ENCODE data around the gene SDR42E2. TPM values are rescaled to one million over a fixed set of nuclear protein-coding genes. Genes with fewer than 3 reads are reported as not detected.

Gene SDR42E2
- total RNA-seq, 4 donors from 2014 or later = not detected

DNA sequence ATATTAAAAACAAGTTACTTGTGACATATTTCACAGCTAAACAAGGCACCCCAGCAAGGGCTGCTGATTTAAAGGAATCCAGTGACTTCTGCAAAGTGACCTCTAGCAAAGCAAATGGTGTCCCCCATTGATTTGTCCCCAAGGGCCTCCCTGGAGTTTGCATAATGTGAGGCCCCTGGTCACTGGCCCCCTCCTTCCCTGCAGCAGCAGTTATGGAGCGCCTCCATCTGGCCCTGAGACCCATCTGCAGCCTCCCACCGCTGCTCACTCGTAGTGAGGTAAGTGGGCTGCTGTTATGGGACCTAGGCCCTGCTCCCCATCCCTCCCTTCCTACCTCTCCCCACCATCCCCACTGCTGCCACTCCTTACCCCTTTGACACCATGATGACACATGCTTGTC is 24.2 kb downstream of the SDR42E2 start:
- Histone ChIP-seq H3K27ac (no peak overlapping the region), H3K36me3 (no peaks in the 10 kb centered on the region), H3K4me1 (peaks cover 0 to 3% of the 10 kb centered on the region in 2 donors), H3K9me3 (no peaks in the 10 kb centered on the region), H3K27me3 (no peaks in the 10 kb centered on the region), H3K4me3 (no peak overlapping the region)
- intact Hi-C loops (cut with DNase I; ENCODE audit: low total_unique reads) = loop anchor here (2.0 kb wide), 1 partner anchor 186 kb away; the partner anchor contains the start of gene PDZD9
- no peak for TF ChIP-seq POLR2A (IDR thresholded peaks at IDR 0.05)
- TF ChIP-seq, protein P1, sequence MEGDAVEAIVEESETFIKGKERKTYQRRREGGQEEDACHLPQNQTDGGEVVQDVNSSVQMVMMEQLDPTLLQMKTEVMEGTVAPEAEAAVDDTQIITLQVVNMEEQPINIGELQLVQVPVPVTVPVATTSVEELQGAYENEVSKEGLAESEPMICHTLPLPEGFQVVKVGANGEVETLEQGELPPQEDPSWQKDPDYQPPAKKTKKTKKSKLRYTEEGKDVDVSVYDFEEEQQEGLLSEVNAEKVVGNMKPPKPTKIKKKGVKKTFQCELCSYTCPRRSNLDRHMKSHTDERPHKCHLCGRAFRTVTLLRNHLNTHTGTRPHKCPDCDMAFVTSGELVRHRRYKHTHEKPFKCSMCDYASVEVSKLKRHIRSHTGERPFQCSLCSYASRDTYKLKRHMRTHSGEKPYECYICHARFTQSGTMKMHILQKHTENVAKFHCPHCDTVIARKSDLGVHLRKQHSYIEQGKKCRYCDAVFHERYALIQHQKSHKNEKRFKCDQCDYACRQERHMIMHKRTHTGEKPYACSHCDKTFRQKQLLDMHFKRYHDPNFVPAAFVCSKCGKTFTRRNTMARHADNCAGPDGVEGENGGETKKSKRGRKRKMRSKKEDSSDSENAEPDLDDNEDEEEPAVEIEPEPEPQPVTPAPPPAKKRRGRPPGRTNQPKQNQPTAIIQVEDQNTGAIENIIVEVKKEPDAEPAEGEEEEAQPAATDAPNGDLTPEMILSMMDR (IDR thresholded peaks at IDR 0.05) = no peak
- no peak for DNase-seq

DNA sequence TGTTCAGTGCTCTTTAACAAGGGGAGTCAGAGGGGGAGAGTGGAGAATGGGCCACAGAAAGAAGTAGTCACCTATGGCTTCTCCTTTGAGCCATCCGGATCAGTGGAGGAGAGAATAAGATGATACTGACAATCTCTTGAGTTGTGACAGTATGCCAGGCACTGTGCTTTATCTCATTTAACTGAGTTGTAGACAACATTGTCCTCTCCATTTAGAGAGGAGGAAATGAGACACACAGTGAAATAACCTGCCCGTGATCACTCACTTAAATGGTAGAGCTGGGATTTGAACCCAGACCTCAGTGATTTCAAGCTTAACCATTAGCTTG is 25.9 kb downstream of the SDR42E2 start:
- no peaks in the 10 kb centered on the region for H3K36me3 ChIP-seq
- DNase-seq = no peak
- H3K27ac ChIP-seq = peak overlapping the region; percentile 96 to 97
- H3K4me3 ChIP-seq = no peak overlapping the region
- no peak for TF ChIP-seq POLR2A (IDR thresholded peaks at IDR 0.05)
- TF ChIP-seq, protein P1 (IDR thresholded peaks at IDR 0.05) = no peak
- no peaks in the 10 kb centered on the region for H3K27me3 ChIP-seq
- intact Hi-C loops (cut with DNase I; ENCODE audit: low total_unique reads) = no loop called here
- H3K9me3 ChIP-seq = no peaks in the 10 kb centered on the region
- H3K4me1 ChIP-seq = peaks cover 0 to 3% of the 10 kb centered on the region in 2 donors

DNA sequence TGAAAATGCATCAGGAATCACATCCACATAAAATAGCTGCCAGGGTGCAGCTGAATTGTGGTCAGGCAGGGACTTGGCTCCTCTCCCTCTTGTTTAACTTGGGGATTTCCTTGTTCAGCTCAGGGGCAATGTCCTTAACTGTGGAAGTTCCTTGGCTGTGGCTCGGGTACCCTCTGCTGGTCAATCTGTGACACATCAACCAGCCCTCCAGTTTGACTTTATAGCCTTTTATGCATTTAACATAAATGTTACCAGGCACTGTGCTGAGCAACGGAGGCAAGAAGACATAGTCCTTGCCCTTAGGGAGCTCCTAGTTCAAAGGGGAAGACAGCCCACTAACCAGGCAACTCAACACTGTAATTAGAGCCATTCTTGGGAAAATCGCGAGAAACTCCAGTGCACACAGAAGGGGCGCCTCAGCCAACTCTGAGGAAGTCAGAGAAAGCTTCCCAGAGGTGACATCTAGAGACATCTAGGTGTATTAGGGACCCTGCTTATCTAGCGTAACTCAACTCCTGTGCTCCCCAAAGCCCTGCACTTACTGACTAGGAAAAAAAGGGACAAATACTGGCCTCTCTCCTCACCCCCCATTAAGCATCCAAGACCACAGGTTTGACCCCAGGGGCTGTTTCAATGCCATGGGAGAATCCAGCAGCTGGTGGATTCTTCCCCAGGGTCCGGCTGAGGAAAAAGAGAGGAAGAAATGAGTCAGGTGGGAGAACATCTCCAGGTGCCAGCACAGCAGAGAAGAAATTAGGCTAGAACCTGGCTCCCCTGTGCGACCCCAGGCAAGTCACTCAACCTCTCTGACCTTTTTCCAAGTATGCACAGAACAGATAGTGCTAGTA is 26.5 kb downstream of the SDR42E2 start:
- Histone ChIP-seq H3K27me3 (no peaks in the 10 kb centered on the region), H3K27ac (peak overlapping the region; percentile 96 to 97), H3K4me1 (peaks cover 0 to 3% of the 10 kb centered on the region in 2 donors), H3K36me3 (no peaks in the 10 kb centered on the region), H3K4me3 (no peak overlapping the region), H3K9me3 (no peaks in the 10 kb centered on the region)
- TF ChIP-seq, protein P1 (IDR thresholded peaks at IDR 0.05) = peak; percentile 70 to 86 (median 84)
- TF ChIP-seq POLR2A (IDR thresholded peaks at IDR 0.05) = no peak
- DNase-seq = peak; percentile 63 to 72
- intact Hi-C loops (cut with DNase I; ENCODE audit: low total_unique reads) = no loop called here

DNA sequence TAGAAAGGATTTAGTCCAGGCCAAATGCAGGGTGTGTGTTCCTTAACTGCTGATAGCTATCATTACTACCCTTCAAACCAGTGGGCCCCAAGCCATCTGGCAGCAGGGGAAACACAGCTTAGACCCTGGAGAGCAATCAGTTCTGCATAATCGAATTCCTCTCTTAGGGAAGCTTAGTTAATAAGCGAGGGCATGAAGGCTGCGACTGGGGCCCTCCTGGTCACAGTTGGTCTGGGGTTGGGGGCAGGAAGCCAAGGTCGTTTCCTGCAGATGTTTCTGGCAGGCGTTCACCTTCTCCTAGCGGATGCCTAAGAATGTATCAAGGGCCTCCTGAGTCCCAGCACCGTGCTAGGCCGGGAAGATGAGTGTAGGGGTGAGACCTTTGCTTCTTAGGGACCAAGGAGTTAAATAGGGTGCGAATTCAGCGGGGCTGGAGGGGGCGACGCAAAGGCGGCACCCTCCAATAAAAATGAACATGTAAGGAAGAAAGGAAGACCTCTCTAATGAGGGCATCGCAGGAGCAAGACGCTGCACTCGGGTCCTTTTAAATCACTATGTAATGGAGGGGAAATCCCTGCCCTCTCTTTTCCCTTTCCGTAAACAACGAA is 27.3 kb downstream of the SDR42E2 start:
- intact Hi-C loops (cut with DNase I; ENCODE audit: low total_unique reads) = no loop called here
- H3K27me3 ChIP-seq = no peaks in the 10 kb centered on the region
- H3K9me3 ChIP-seq = no peaks in the 10 kb centered on the region
- no peaks in the 10 kb centered on the region for H3K36me3 ChIP-seq
- H3K4me1 ChIP-seq = peaks cover 0 to 3% of the 10 kb centered on the region in 2 donors
- DNase-seq = peak; percentile 71 to 75
- TF ChIP-seq, protein P1 (IDR thresholded peaks at IDR 0.05) = no peak
- no peak for TF ChIP-seq POLR2A (IDR thresholded peaks at IDR 0.05)
- H3K4me3 ChIP-seq = peak overlapping the region; percentile 69 to 74
- H3K27ac ChIP-seq = peak overlapping the region; percentile 96 to 97
